ENCODE data around the gene VCX2. TPM values are rescaled to one million over a fixed set of nuclear protein-coding genes. Genes with fewer than 3 reads are reported as not detected.

The VCX2 gene
- total RNA-seq, 1 donor from 2014 or later = not detected

DNA sequence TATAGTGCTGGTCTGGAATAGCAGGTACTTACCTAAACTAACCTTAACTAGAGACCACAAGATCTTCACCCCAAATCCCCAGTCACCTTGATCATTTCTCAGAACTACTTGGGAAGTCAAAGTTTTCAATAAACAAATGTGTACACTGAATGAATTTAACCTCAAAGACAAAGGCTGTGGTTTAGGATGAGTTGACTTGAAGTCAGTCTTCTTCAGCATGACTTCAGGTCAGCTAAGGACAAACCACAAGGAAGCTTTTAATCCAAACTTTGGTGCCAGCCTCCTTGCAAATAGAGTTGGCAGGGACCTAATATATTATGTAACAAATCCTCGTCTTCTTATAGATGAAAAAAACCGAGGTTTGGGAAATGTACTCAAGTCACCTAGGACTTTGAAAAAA, 21.2 kb upstream of the VCX2 start:
- DNase-seq (ENCODE audit: low spot score, unreplicated experiment) = no peak
- no peaks in the 10 kb centered on the region for H3K27me3 Mint-ChIP-seq
- H3K4me1 Mint-ChIP-seq (ENCODE audit: low read depth) = no peaks in the 10 kb centered on the region
- H3K36me3 Mint-ChIP-seq (ENCODE audit: insufficient read depth) = no peaks in the 10 kb centered on the region
- no peaks in the 10 kb centered on the region for H3K9me3 Mint-ChIP-seq (ENCODE audit: low read depth)
- TF ChIP-seq, protein P1, sequence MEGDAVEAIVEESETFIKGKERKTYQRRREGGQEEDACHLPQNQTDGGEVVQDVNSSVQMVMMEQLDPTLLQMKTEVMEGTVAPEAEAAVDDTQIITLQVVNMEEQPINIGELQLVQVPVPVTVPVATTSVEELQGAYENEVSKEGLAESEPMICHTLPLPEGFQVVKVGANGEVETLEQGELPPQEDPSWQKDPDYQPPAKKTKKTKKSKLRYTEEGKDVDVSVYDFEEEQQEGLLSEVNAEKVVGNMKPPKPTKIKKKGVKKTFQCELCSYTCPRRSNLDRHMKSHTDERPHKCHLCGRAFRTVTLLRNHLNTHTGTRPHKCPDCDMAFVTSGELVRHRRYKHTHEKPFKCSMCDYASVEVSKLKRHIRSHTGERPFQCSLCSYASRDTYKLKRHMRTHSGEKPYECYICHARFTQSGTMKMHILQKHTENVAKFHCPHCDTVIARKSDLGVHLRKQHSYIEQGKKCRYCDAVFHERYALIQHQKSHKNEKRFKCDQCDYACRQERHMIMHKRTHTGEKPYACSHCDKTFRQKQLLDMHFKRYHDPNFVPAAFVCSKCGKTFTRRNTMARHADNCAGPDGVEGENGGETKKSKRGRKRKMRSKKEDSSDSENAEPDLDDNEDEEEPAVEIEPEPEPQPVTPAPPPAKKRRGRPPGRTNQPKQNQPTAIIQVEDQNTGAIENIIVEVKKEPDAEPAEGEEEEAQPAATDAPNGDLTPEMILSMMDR (IDR thresholded peaks at IDR 0.05; ENCODE audit: unreplicated experiment) = no peak
- no peak overlapping the region for H3K4me3 Mint-ChIP-seq (ENCODE audit: low read depth)
- no peak overlapping the region for H3K27ac Mint-ChIP-seq

DNA sequence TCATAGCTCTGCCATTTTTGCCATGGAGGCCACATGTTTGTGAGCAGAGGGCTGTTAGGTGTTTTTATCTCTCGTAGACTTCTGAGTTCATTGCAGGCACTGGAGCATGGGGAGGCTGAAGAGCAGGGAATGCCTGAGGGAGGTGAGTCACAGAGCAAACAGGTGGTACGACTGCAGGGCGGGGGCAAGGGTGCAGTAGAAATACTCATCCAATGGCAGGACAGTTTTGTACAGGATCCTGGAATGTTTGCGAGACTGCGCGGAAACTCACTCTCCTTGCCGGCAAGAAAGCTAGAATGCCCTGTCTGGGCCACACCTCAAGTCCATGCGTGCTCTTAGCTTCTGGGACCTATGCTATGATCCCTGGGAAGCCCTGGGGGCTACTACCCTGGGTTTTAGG, 20.0 kb upstream of the VCX2 start:
- TF ChIP-seq, protein P1 (IDR thresholded peaks at IDR 0.05; ENCODE audit: unreplicated experiment) = no peak
- Mint-ChIP-seq H3K27me3 (no peaks in the 10 kb centered on the region), H3K9me3 (ENCODE audit: low read depth) (no peaks in the 10 kb centered on the region), H3K4me1 (ENCODE audit: low read depth) (no peaks in the 10 kb centered on the region), H3K4me3 (ENCODE audit: low read depth) (no peak overlapping the region), H3K27ac (no peak overlapping the region), H3K36me3 (ENCODE audit: insufficient read depth) (no peaks in the 10 kb centered on the region)
- DNase-seq (ENCODE audit: low spot score, unreplicated experiment) = no peak

DNA sequence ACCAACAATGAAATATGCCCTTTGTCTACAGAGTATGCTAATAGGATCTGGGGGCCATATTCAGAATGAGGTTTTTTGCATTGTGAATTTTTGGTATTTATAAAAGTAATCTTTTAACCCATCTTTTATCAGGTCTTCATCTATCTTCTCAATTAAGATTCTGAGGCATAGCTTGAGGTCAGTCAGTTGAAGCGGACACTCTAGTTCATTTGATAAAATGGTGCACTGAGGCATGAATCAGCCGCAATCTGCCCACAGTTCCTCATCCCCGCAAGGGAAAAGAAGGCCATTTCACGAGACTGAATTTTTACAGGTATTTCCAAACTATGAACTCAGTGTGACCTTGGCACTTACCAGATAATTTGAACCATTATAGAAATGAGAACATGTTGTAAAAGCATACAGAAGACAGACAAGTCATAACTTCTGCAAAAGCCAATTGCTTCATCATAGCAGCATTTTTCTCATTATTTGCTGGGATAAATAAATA, 19.3 kb upstream of the VCX2 start:
- DNase-seq (ENCODE audit: low spot score, unreplicated experiment) = no peak
- no peak overlapping the region for H3K27ac Mint-ChIP-seq
- H3K27me3 Mint-ChIP-seq = no peaks in the 10 kb centered on the region
- no peak overlapping the region for H3K4me3 Mint-ChIP-seq (ENCODE audit: low read depth)
- no peaks in the 10 kb centered on the region for H3K4me1 Mint-ChIP-seq (ENCODE audit: low read depth)
- TF ChIP-seq, protein P1 (IDR thresholded peaks at IDR 0.05; ENCODE audit: unreplicated experiment) = no peak
- H3K36me3 Mint-ChIP-seq (ENCODE audit: insufficient read depth) = no peaks in the 10 kb centered on the region
- no peaks in the 10 kb centered on the region for H3K9me3 Mint-ChIP-seq (ENCODE audit: low read depth)

DNA sequence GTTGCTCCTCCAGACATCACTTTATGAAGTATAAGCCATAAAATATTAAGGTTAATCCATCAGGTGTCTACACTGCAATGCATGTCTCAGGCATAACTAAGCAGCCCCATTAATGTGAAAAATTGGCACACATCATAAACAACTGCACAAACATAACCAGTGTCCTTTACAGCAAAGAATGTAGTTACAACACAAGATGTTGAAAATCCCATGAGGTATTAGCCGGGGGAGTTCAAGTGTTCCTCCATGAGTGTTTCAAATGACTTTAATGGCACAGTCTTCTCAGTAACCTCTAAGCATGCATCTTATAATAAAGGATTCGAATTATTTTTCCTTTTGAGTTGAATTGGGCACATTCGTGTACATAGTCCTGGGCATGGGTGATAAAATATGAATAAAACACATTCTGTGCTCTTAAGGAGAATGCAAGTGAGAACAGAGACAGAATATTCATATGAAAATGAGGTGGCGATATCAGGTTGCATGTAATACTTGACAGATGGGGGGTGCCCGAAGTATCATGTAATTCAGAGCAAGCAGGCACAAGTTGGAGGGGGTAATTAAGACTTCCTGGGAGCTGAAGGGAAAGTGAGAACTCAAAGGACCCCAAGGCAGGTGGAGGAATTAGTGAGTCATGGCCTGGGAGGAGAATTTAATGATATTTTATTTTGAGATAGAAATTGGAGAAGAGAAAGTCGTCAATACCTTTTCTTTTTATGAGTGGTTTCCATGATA, 18.2 kb upstream of the VCX2 start:
- Mint-ChIP-seq H3K4me1 (ENCODE audit: low read depth) (no peaks in the 10 kb centered on the region), H3K27ac (no peak overlapping the region), H3K4me3 (ENCODE audit: low read depth) (no peak overlapping the region), H3K27me3 (no peaks in the 10 kb centered on the region), H3K36me3 (ENCODE audit: insufficient read depth) (no peaks in the 10 kb centered on the region), H3K9me3 (ENCODE audit: low read depth) (no peaks in the 10 kb centered on the region)
- TF ChIP-seq, protein P1 (IDR thresholded peaks at IDR 0.05; ENCODE audit: unreplicated experiment) = no peak
- DNase-seq (ENCODE audit: low spot score, unreplicated experiment) = no peak

DNA sequence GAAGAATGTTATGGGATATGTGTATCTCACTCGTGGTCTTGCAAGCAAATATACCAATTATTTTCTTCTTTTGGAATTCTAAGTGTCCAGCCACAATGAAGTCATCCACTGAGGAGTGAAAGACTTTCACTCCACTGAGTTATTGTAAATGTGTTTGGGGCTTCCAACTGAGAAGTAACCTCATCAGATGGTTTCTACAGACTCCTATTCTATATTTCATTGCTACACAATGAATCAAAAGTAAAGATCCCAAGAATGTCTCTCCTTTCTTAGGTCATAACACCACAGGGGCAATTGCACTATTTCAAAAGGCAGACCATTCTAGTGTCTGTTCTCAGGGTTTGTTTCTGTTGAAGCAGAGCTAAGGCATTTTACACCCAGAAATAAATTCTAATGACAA, 12.3 kb upstream of the VCX2 start:
- DNase-seq (ENCODE audit: low spot score, unreplicated experiment) = no peak
- no peaks in the 10 kb centered on the region for H3K27me3 Mint-ChIP-seq
- H3K27ac Mint-ChIP-seq = no peak overlapping the region
- TF ChIP-seq, protein P1 (IDR thresholded peaks at IDR 0.05; ENCODE audit: unreplicated experiment) = no peak
- H3K36me3 Mint-ChIP-seq (ENCODE audit: insufficient read depth) = no peaks in the 10 kb centered on the region
- H3K4me3 Mint-ChIP-seq (ENCODE audit: low read depth) = no peak overlapping the region
- H3K9me3 Mint-ChIP-seq (ENCODE audit: low read depth) = no peaks in the 10 kb centered on the region
- no peaks in the 10 kb centered on the region for H3K4me1 Mint-ChIP-seq (ENCODE audit: low read depth)

Data from progenitor cell of endocrine pancreas (in vitro differentiated cells).